K562 (cell line): ENCODE measurements around the gene MTPN. TPM values are rescaled to one million over a fixed set of nuclear protein-coding genes. Genes with fewer than 3 reads are reported as not detected.

Experiments
- BRD9 ChIP-seq: fragments of 450-650 bp; IDR thresholded peaks from 2 replicates; pipeline ENCODE4 v1.6.1; 2018; ENCODE audit warnings: low read depth; ENCODE audit not compliant: partially characterized antibody
- CBFA2T3 ChIP-seq: fragments of 450-650 bp; IDR thresholded peaks from 2 replicates; pipeline ENCODE4 v1.6.1; 2017
- CHD1 ChIP-seq: fragments of 200-600 bp; sonication (generic); IDR thresholded peaks from one replicate; pipeline ENCODE4 v1.6.1; 2012; ENCODE audit warnings: mild to moderate bottlenecking, moderate library complexity, low read length, inconsistent platforms
- DEAF1 ChIP-seq: fragments of 450-650 bp; formaldehyde crosslinking; IDR thresholded peaks from 2 replicates; pipeline ENCODE4 v1.4.0; 2020; ENCODE audit warnings: mild to moderate bottlenecking, moderate library complexity
- GTF2A2 ChIP-seq: IDR thresholded peaks from 2 replicates; pipeline ENCODE4 v1.6.1; 2016; ENCODE audit warnings: mild to moderate bottlenecking, missing genetic modification characterization, missing compliant biosample characterization
- IRF1 ChIP-seq: sonication (generic); formaldehyde crosslinking; IDR thresholded peaks from 2 replicates; pipeline ENCODE4 v1.8.0; 2022; ENCODE audit warnings: missing genetic modification reagents, mild to moderate bottlenecking, borderline replicate concordance
- NFIX ChIP-seq: fragments of 250-450 bp; sonication (Bioruptor Pico); IDR thresholded peaks from 2 replicates; pipeline ENCODE4 v1.4.0; 2020; ENCODE audit warnings: low read depth, mild to moderate bottlenecking, moderate library complexity
- NR2C2 ChIP-seq, 2 experiments: fragments of 200-800 bp in 1 of 2; sonication (Bioruptor generic) in 1 of 2; sonication (generic) in 1 of 2; formaldehyde crosslinking in 1 of 2; IDR thresholded peaks; 2 replicates each; pipeline versions ENCODE4 v1.6.1 to v1.8.0; 2016 to 2022; ENCODE audit warnings: mild to moderate bottlenecking in 1 of 2, missing compliant biosample characterization in 1 of 2, missing genetic modification characterization in 1 of 2, missing genetic modification reagents in 1 of 2
- TCF7 ChIP-seq: sonication (generic); IDR thresholded peaks from 2 replicates; pipeline ENCODE4 v1.6.1; 2016; ENCODE audit warnings: antibody characterized with exemption, borderline replicate concordance
- polyA plus RNA-seq, 8 experiments: library from polyadenylated mRNA; depleted of rRNA in 4 of 8; stranded (reverse) in 5 of 8; unstranded in 3 of 8; fragments of >200 nt; fragmentation: Nextera tagmentation in 2 of 8; fragmentation: Illumina TruSeq in 1 of 8; extraction: Ambion mirVana in 2 of 8; extraction: Trizol in 1 of 8; gene quantifications; 2 replicates each; pipeline versions ENCODE4 v1.2.1 to v1.2.3, GENCODE V29; 2011 to 2014; ENCODE audit warnings: inconsistent platforms in 1 of 8, missing spikeins in 1 of 8
- total RNA-seq, 7 experiments: library from RNA; depleted of rRNA in 6 of 7; stranded (reverse); fragments of >200 nt in 6 of 7; fragmentation: Illumina TruSeq in 2 of 7; extraction: Trizol in 2 of 7; gene quantifications; 2 replicates each; pipeline versions ENCODE4 v1.2.1 to v1.2.3, GENCODE V29; 2011 to 2021; ENCODE audit warnings: low replicate concordance in 1 of 7
- TF ChIP-seq, protein P1 (sequence below): fragments of 450-650 bp; IDR thresholded peaks from 2 replicates; pipeline ENCODE4 v1.6.1; 2016; ENCODE audit warnings: mild to moderate bottlenecking, moderate library complexity

Gene MTPN
- total and polyA plus RNA-seq, 9 of the 15 experiments (the other 6 are each of a cell fraction or from before 2014, with no cell fraction given): 68.5 to 261 (median 156) TPM

DNA sequence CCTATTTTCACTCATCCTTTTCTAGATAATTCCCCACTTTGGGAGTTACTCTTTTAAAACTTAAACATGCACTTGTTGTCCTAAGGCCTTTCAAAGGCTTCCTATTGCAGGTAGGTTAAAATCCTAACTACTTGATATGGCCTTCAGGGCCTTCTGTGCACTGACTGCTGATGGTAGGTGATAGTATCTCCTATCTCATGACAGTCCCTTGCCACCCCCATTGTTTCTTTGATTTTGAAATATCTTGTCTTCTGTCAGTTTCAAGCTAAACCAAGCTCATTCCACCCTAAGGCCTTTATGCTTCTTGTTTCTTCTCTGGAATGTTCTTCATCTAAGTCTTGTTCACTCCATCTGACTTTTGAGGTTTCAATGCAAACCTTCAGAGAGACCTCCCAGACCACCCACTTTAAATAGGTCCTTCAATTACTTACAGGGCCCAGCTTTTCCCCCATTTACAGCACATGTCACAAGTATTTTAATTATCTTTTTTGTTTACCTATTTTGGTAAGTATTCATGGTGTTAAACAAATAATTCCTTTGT is 2.4 kb upstream of the MTPN start (continued):
- no peak for TF ChIP-seq NR2C2 (CRISPR knock-in tag; IDR thresholded peaks at IDR 0.05)
- TF ChIP-seq NR2C2 (tag; IDR thresholded peaks at IDR 0.05): 0 out of 2 replicates have a peak, but pooled peaks have one; percentile 1
- no peak for TF ChIP-seq TCF7
- TF ChIP-seq BRD9: no peak
- TF ChIP-seq, protein P1, sequence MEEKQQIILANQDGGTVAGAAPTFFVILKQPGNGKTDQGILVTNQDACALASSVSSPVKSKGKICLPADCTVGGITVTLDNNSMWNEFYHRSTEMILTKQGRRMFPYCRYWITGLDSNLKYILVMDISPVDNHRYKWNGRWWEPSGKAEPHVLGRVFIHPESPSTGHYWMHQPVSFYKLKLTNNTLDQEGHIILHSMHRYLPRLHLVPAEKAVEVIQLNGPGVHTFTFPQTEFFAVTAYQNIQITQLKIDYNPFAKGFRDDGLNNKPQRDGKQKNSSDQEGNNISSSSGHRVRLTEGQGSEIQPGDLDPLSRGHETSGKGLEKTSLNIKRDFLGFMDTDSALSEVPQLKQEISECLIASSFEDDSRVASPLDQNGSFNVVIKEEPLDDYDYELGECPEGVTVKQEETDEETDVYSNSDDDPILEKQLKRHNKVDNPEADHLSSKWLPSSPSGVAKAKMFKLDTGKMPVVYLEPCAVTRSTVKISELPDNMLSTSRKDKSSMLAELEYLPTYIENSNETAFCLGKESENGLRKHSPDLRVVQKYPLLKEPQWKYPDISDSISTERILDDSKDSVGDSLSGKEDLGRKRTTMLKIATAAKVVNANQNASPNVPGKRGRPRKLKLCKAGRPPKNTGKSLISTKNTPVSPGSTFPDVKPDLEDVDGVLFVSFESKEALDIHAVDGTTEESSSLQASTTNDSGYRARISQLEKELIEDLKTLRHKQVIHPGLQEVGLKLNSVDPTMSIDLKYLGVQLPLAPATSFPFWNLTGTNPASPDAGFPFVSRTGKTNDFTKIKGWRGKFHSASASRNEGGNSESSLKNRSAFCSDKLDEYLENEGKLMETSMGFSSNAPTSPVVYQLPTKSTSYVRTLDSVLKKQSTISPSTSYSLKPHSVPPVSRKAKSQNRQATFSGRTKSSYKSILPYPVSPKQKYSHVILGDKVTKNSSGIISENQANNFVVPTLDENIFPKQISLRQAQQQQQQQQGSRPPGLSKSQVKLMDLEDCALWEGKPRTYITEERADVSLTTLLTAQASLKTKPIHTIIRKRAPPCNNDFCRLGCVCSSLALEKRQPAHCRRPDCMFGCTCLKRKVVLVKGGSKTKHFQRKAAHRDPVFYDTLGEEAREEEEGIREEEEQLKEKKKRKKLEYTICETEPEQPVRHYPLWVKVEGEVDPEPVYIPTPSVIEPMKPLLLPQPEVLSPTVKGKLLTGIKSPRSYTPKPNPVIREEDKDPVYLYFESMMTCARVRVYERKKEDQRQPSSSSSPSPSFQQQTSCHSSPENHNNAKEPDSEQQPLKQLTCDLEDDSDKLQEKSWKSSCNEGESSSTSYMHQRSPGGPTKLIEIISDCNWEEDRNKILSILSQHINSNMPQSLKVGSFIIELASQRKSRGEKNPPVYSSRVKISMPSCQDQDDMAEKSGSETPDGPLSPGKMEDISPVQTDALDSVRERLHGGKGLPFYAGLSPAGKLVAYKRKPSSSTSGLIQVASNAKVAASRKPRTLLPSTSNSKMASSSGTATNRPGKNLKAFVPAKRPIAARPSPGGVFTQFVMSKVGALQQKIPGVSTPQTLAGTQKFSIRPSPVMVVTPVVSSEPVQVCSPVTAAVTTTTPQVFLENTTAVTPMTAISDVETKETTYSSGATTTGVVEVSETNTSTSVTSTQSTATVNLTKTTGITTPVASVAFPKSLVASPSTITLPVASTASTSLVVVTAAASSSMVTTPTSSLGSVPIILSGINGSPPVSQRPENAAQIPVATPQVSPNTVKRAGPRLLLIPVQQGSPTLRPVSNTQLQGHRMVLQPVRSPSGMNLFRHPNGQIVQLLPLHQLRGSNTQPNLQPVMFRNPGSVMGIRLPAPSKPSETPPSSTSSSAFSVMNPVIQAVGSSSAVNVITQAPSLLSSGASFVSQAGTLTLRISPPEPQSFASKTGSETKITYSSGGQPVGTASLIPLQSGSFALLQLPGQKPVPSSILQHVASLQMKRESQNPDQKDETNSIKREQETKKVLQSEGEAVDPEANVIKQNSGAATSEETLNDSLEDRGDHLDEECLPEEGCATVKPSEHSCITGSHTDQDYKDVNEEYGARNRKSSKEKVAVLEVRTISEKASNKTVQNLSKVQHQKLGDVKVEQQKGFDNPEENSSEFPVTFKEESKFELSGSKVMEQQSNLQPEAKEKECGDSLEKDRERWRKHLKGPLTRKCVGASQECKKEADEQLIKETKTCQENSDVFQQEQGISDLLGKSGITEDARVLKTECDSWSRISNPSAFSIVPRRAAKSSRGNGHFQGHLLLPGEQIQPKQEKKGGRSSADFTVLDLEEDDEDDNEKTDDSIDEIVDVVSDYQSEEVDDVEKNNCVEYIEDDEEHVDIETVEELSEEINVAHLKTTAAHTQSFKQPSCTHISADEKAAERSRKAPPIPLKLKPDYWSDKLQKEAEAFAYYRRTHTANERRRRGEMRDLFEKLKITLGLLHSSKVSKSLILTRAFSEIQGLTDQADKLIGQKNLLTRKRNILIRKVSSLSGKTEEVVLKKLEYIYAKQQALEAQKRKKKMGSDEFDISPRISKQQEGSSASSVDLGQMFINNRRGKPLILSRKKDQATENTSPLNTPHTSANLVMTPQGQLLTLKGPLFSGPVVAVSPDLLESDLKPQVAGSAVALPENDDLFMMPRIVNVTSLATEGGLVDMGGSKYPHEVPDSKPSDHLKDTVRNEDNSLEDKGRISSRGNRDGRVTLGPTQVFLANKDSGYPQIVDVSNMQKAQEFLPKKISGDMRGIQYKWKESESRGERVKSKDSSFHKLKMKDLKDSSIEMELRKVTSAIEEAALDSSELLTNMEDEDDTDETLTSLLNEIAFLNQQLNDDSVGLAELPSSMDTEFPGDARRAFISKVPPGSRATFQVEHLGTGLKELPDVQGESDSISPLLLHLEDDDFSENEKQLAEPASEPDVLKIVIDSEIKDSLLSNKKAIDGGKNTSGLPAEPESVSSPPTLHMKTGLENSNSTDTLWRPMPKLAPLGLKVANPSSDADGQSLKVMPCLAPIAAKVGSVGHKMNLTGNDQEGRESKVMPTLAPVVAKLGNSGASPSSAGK: 0 out of 2 replicates have a peak, but pooled peaks have one; percentile 8
- no peak for TF ChIP-seq NFIX (CRISPR knock-in tag)
- 0 out of 2 replicates have a peak, but pooled peaks have one; percentile 12 for TF ChIP-seq DEAF1 (CRISPR knock-in tag)
- no peak for TF ChIP-seq CHD1
- TF ChIP-seq IRF1: no peak
- TF ChIP-seq GTF2A2 (tag): 0 out of 2 replicates have a peak, but pooled peaks have one; percentile 11
- 0 out of 2 replicates have a peak, but pooled peaks have one; percentile 13 for TF ChIP-seq CBFA2T3
